Lung (tissue), 12 donors: ENCODE data around the gene SPPL2B. TPM values are rescaled to one million over a fixed set of nuclear protein-coding genes. Genes with fewer than 3 reads are reported as not detected.

Source experiments
- ATAC-seq: fragments of 200-7000 bp; cut with Tn5 transposase; one replicate; pipeline ENCODE4 v1.9.1; 2020; ENCODE audit warnings: moderate number of reproducible peaks; ENCODE audit not compliant: insufficient read depth, low FRiP score
- DNase-seq, 3 donors: peaks; one replicate each; pipeline ENCODE4 v3.0.0-alpha.2; 2013 to 2017
- H3K27ac ChIP-seq, 2 donors: one replicate each; pipeline ENCODE4 v1.5.1; 2013; ENCODE audit warnings: mild to moderate bottlenecking in 2 of 2, moderate library complexity in 2 of 2, control low read depth in 1 of 2, inconsistent platforms in 1 of 2, low read depth in 1 of 2, low read length in 1 of 2
- H3K27me3 ChIP-seq, 3 donors: one replicate each; pipeline ENCODE4 v1.5.1; 2013; ENCODE audit warnings: low read length in 2 of 3; ENCODE audit not compliant: control insufficient read depth in 3 of 3, insufficient read depth in 3 of 3
- H3K36me3 ChIP-seq, 4 donors: one replicate each; pipeline ENCODE4 v1.5.1; 2013; ENCODE audit warnings: low read length in 4 of 4, mild to moderate bottlenecking in 1 of 4, moderate library complexity in 1 of 4; ENCODE audit not compliant: control insufficient read depth in 4 of 4, insufficient read depth in 4 of 4
- H3K4me1 ChIP-seq, 5 donors: one replicate each; pipeline ENCODE4 v1.5.1; 2013; ENCODE audit warnings: low read length in 5 of 5, mild to moderate bottlenecking in 2 of 5, moderate library complexity in 1 of 5; ENCODE audit not compliant: control insufficient read depth in 5 of 5, insufficient read depth in 5 of 5
- H3K4me3 ChIP-seq: one replicate; pipeline ENCODE4 v1.5.1; 2013; ENCODE audit warnings: mild to moderate bottlenecking, control low read depth, moderate library complexity
- H3K9ac ChIP-seq, 2 donors: one replicate each; pipeline ENCODE4 v1.5.1; 2013; ENCODE audit warnings: low read length in 2 of 2, control low read depth in 1 of 2; ENCODE audit not compliant: insufficient read depth in 1 of 2
- H3K9me3 ChIP-seq, 4 donors: one replicate each; pipeline ENCODE4 v1.5.1; 2013; ENCODE audit warnings: low read length in 3 of 4, mild to moderate bottlenecking in 1 of 4, moderate library complexity in 1 of 4; ENCODE audit not compliant: control insufficient read depth in 4 of 4, insufficient read depth in 3 of 4
- WGBS, 2 donors: extraction: QIAGEN DNeasy Blood & Tissue Kit; methylation state at CpG; one replicate each; pipeline ENCODE4 v1.1.7; 2013; 5-methylcytosine and 5-hydroxymethylcytosine counted together
- polyA plus RNA-seq, 2 donors: library from polyadenylated mRNA; stranded (reverse); fragments of 200-250 nt; gene quantifications; one replicate each; pipeline ENCODE4 v1.2.1, GENCODE V29; 2013
- total RNA-seq, 2 donors: library from RNA; depleted of rRNA in 1 of 2; stranded (reverse); fragments of >200 nt in 1 of 2; gene quantifications; one replicate each; pipeline ENCODE4 v1.2.1, GENCODE V29; 2014 to 2021
- TF ChIP-seq, protein P1 (sequence below): IDR thresholded peaks from 2 replicates; pipeline ENCODE4 v1.5.1; 2012; ENCODE audit warnings: mild to moderate bottlenecking; ENCODE audit errors: control extremely low read depth, extremely low read depth
- donor health status: control.
- donor health status: control.
- donor health status: Bipolar disorder and iron deficiency.
- donor health status: healthy.
- donor health status: DM: yes; HTN: yes; CAD: no.

SPPL2B gene
- total and polyA plus RNA-seq, 4 donors = 34.4 to 86.1 (median 48.8) TPM

DNA sequence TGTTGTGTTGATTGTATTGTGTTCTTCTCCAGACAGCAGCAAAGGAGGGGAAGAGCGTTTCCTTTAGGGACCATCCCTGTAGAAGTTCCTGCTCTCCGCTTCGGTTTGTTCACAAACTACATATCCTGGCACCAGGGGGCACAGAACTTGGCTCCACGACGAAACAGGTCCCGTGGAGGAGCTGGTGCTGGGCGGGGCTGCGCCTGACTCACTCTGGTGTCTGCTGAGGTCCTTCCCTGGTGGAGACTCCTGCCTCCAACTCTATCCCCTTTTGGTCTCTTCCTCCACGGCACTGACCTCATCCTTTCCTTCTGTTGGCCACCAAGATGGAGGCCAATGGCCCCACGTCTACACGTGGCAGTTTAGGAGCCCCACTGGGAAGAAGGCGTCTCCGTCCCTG, 46.3 kb downstream of the SPPL2B start:
- DNase-seq (no peak), ATAC-seq (no peak)
- Histone ChIP-seq H3K9ac (no peak overlapping the region), H3K4me1 (peaks cover 0 to 1% (median 0%) of the 10 kb centered on the region in 5 donors), H3K27me3 (peaks cover 0 to 3% (median 0%) of the 10 kb centered on the region in 3 donors), H3K9me3 (peaks cover 0 to 2% (median 0%) of the 10 kb centered on the region in 4 donors), H3K36me3 (no peaks in the 10 kb centered on the region), H3K27ac (no peak overlapping the region), H3K4me3 (no peak overlapping the region)
- TF ChIP-seq, protein P1, sequence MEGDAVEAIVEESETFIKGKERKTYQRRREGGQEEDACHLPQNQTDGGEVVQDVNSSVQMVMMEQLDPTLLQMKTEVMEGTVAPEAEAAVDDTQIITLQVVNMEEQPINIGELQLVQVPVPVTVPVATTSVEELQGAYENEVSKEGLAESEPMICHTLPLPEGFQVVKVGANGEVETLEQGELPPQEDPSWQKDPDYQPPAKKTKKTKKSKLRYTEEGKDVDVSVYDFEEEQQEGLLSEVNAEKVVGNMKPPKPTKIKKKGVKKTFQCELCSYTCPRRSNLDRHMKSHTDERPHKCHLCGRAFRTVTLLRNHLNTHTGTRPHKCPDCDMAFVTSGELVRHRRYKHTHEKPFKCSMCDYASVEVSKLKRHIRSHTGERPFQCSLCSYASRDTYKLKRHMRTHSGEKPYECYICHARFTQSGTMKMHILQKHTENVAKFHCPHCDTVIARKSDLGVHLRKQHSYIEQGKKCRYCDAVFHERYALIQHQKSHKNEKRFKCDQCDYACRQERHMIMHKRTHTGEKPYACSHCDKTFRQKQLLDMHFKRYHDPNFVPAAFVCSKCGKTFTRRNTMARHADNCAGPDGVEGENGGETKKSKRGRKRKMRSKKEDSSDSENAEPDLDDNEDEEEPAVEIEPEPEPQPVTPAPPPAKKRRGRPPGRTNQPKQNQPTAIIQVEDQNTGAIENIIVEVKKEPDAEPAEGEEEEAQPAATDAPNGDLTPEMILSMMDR = no peak
- whole genome bisulfite sequencing, 2 donors = 85 to 90% methylated on average over 13 of the region's 13 CpGs

DNA sequence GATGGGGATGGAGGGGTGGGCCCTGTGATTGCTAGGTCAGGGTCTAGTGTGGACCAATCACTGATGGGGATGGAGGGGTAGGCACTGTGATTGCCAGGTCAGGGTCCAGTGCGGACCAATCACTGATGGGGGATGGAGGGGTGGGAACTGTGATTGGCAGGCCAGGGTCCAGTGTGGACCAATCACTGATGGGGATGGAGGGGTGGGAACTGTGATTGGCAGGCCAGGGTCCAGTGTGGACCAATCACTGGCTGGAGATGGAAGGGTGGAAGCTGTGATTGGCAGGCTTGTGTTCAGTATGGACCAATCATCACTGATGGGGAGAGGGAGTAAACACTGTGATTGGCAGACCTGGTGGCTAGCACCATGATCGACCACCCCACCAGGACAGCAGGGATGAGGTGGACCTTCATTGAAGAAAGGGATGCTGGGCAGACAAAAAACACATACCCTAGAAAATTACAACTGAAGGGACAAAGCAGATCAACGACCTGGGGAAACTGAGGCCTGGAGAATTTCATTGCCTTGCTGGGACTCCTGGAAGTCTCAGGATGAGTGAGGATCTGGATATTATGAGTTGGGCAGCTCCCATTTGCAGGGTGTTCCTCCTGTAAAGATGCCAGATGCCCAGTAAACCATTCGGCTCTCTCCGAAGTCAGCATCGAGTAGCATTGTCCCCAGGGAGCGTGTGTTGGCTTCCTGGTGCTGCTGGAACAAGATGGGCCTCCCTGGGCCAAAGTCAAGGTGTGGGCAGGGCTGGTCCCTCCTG, 47.1 kb downstream of the SPPL2B start:
- TF ChIP-seq, protein P1 = no peak
- DNase-seq = no peak
- Histone ChIP-seq H3K36me3 (no peaks in the 10 kb centered on the region), H3K27me3 (peaks cover 0 to 3% (median 0%) of the 10 kb centered on the region in 3 donors), H3K9ac (no peak overlapping the region), H3K9me3 (peaks cover 0 to 4% (median under 1%) of the 10 kb centered on the region in 4 donors), H3K4me3 (no peak overlapping the region), H3K4me1 (peaks cover 0 to 1% (median 0%) of the 10 kb centered on the region in 5 donors), H3K27ac (no peak overlapping the region)
- no peak for ATAC-seq
- WGBS, 2 donors = 86 to 90% methylated on average over 7 of the region's 7 CpGs

DNA sequence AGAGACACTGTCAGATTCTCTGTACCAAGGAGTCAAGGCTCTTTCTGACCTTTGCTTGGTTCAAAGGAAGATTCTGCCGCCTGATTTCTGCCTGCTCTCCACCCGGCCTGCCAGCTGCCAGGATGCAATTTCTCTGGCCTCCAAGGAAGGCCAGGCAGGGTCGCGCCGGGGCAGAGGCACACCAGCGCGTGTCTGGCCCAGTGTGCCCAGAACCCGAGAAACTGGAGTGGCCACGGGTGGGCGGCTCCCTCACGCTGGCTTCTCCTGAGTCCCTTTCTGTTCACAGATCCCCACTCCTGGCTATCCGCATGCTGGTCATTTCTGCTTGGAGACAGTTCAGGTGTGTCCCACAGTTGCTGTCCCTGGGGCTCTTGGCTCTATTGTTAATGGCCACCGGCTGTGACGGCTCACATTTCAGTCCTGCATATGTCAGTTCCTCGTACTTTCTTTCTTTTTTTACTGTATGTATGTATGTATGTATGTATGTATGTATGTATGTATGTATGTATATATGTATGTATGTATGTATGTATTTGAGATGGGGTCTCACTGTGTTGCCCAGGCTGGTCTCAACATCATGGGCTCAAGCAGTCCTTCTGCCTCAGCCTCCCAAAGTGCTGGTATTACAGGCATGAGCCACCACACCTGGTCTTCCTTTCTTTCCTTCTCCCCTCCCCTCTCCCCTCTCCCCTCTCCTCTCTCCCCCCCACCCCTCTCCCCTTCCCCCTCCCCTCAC, 48.5 kb downstream of the SPPL2B start:
- ATAC-seq = no peak
- H3K9ac ChIP-seq = no peak overlapping the region
- no peak overlapping the region for H3K4me3 ChIP-seq
- H3K9me3 ChIP-seq = peaks cover 0 to 6% (median 1%) of the 10 kb centered on the region in 4 donors
- WGBS, 2 donors = 78 to 86% methylated on average over 15 of the region's 15 CpGs
- no peak overlapping the region for H3K27ac ChIP-seq
- no peak for DNase-seq
- H3K36me3 ChIP-seq = no peaks in the 10 kb centered on the region
- TF ChIP-seq, protein P1 = no peak
- peaks cover 0 to 1% (median 0%) of the 10 kb centered on the region in 5 donors for H3K4me1 ChIP-seq
- H3K27me3 ChIP-seq = peaks cover 0 to 3% (median 0%) of the 10 kb centered on the region in 3 donors
